Loucy (cell line): Measurements from ENCODE around the gene IQGAP1.

Experiments
- EZH2phosphoT487 ChIP-seq: fragments of 200-600 bp; IDR thresholded peaks from 2 replicates; pipeline ENCODE4 v1.6.1; 2018; ENCODE audit warnings: antibody characterized with exemption, mild to moderate bottlenecking, moderate library complexity, borderline replicate concordance
- TF ChIP-seq, protein P1 (sequence below): fragments of 200-600 bp; sonication (generic); conservative IDR thresholded peaks from 2 replicates; pipeline ENCODE4 v1.5.1; 2014; ENCODE audit warnings: mild to moderate bottlenecking, antibody characterized with exemption, low read length

DNA sequence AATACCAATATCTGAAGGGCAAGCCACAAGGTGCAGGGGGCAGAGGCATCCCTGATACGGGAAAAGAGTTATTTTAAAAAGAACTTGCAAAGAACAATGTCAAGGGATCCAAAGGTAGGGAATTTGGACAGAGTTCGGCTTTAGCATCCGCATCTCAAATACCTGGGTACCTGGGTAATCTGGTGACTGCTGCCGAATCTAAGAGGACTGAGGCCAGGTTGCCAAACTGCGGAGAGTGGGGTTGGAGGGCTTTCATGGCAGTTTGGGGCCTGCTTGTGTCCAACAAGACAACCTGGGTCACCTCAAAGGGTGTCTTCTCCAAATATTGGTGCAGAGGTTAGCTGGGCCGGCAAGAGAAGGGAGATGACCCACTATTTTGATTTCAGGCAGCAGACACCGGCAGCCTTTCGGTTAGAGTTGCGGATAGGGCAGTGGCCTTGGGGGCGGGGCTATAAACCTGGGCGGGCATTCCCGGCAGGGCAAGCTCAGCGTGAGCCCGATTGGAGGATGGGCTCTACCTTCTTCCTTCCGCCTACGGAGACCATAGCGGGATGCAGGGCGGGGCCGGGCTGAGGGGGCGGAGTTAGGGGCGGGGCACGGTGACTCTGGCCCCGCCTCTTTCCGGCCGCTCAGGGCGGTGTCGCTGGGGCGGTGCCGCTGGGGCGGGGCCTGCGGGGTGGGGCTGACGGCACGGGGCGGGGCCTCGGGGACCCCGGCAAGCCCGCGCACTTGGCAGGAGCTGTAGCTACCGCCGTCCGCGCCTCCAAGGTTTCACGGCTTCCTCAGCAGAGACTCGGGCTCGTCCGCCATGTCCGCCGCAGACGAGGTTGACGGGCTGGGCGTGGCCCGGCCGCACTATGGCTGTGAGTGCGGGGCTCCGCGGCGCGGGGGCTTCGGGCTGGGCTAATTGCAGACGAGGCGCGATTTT, at the start of gene IQGAP1:
- TF ChIP-seq EZH2phosphoT487 = no peak
- TF ChIP-seq, protein P1, sequence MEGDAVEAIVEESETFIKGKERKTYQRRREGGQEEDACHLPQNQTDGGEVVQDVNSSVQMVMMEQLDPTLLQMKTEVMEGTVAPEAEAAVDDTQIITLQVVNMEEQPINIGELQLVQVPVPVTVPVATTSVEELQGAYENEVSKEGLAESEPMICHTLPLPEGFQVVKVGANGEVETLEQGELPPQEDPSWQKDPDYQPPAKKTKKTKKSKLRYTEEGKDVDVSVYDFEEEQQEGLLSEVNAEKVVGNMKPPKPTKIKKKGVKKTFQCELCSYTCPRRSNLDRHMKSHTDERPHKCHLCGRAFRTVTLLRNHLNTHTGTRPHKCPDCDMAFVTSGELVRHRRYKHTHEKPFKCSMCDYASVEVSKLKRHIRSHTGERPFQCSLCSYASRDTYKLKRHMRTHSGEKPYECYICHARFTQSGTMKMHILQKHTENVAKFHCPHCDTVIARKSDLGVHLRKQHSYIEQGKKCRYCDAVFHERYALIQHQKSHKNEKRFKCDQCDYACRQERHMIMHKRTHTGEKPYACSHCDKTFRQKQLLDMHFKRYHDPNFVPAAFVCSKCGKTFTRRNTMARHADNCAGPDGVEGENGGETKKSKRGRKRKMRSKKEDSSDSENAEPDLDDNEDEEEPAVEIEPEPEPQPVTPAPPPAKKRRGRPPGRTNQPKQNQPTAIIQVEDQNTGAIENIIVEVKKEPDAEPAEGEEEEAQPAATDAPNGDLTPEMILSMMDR = no peak
